ENCODE results near the gene NDUFV3.
"Not testable (repeated sequence)": the region's sequence is repeated elsewhere in the genome, so short reads cannot be mapped to it uniquely, and the experiment has no call there.

Gene NDUFV3

GRCh38 chr21:42892931-42893755 lies at the start of gene NDUFV3:
Gene NDUFV3 (plus strand): TSS chr21:42893309. CDS start chr21:42893334, 25 bp downstream.
- peak; percentile 100 for DNase-seq

GRCh38 chr21:42844411-42845113 lies 48.5 kb upstream of the NDUFV3 start:
- DNase-seq: no peak

- DNase-seq: no peak
Measured at GRCh38 chr21:42845296-42845965, 47.7 kb upstream of the NDUFV3 start.

GRCh38 chr21:42846221-42846620 lies 46.9 kb upstream of the NDUFV3 start:
- DNase-seq: no peak

- no peak for DNase-seq
Measured at GRCh38 chr21:42847051-42847707, 45.9 kb upstream of the NDUFV3 start.

- DNase-seq: no peak
Measured at GRCh38 chr21:42847726-42848125, 45.4 kb upstream of the NDUFV3 start.

GRCh38 chr21:42848144-42848931 lies 44.8 kb upstream of the NDUFV3 start:
- not testable (repeated sequence) for DNase-seq

- no peak for DNase-seq
Measured at GRCh38 chr21:42848932-42849758, 44.0 kb upstream of the NDUFV3 start.

- DNase-seq: no peak
Measured at GRCh38 chr21:42849759-42850412, 43.2 kb upstream of the NDUFV3 start.

- no peak for DNase-seq
Measured at GRCh38 chr21:42850463-42850862, 42.6 kb upstream of the NDUFV3 start.

GRCh38 chr21:42850866-42851391 lies 42.2 kb upstream of the NDUFV3 start:
- no peak for DNase-seq

GRCh38 chr21:42851812-42852665 lies 41.1 kb upstream of the NDUFV3 start:
- no peak for DNase-seq

GRCh38 chr21:42852925-42853570 lies 40.1 kb upstream of the NDUFV3 start:
- no peak for DNase-seq

GRCh38 chr21:42853621-42854020 lies 39.5 kb upstream of the NDUFV3 start:
- no peak for DNase-seq

GRCh38 chr21:42854246-42855010 lies 38.7 kb upstream of the NDUFV3 start:
- DNase-seq: no peak

GRCh38 chr21:42855171-42855936 lies 37.8 kb upstream of the NDUFV3 start:
- no peak for DNase-seq

GRCh38 chr21:42855937-42856335 lies 37.2 kb upstream of the NDUFV3 start:
- DNase-seq: no peak

All from stimulated activated CD4-positive, alpha-beta T cell treated with anti-CD3 and anti-CD28 coated beads, Interleukin-1b, Interleukin-23, amount 100 ng/mL, for 48 hours (primary cell).